Suprapubic skin (tissue), 4 donors: ENCODE measurements around the gene BCCIP.

Experiments used
- EP300 ChIP-seq: sonication (generic); formaldehyde crosslinking; IDR thresholded peaks from one replicate; pipeline ENCODE4 v1.6.1; 2017; ENCODE audit warnings: antibody characterized with exemption
- POLR2A ChIP-seq, 2 donors: fragments of 450-650 bp; IDR thresholded peaks; one replicate each; pipeline ENCODE4 v1.6.1; 2017; ENCODE audit warnings: antibody characterized with exemption in 2 of 2, mild to moderate bottlenecking in 2 of 2, moderate library complexity in 2 of 2
- POLR2AphosphoS5 ChIP-seq, 3 donors: sonication (generic); formaldehyde crosslinking; IDR thresholded peaks; one replicate each; pipeline ENCODE4 v1.6.1; 2017; ENCODE audit warnings: antibody characterized with exemption in 3 of 3
- TF ChIP-seq, protein P1 (sequence below), 2 donors: fragments of 200-600 bp in 1 of 2; fragments of 450-650 bp in 1 of 2; sonication (generic) in 1 of 2; IDR thresholded peaks; one replicate each; pipeline ENCODE4 v1.5.1; 2016 to 2019; ENCODE audit warnings: antibody characterized with exemption in 2 of 2, mild to moderate bottlenecking in 1 of 2, moderate library complexity in 1 of 2

DNA sequence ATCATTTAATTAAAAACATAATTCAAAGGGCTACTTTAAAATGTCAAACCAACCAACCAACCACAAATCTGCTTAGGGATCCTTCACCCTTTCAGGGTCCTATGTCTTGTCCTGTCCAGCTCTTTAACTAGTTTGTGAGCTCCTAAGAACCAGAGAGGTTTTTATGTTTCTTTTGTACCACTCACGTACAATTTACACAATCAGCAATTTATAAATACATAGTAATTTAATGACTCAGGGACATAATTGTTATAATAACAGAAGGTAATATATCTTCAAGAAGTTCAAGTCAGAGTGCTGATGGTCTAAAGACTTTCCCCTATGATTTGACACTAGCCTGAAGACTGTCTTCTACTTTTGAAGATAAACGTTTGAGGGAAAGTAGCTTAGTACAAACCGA, 41.8 kb downstream of the BCCIP start:
- TF ChIP-seq, protein P1, sequence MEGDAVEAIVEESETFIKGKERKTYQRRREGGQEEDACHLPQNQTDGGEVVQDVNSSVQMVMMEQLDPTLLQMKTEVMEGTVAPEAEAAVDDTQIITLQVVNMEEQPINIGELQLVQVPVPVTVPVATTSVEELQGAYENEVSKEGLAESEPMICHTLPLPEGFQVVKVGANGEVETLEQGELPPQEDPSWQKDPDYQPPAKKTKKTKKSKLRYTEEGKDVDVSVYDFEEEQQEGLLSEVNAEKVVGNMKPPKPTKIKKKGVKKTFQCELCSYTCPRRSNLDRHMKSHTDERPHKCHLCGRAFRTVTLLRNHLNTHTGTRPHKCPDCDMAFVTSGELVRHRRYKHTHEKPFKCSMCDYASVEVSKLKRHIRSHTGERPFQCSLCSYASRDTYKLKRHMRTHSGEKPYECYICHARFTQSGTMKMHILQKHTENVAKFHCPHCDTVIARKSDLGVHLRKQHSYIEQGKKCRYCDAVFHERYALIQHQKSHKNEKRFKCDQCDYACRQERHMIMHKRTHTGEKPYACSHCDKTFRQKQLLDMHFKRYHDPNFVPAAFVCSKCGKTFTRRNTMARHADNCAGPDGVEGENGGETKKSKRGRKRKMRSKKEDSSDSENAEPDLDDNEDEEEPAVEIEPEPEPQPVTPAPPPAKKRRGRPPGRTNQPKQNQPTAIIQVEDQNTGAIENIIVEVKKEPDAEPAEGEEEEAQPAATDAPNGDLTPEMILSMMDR (IDR thresholded peaks at IDR 0.05): no peak
- no peak for TF ChIP-seq POLR2A (IDR thresholded peaks at IDR 0.05)
- no peak for TF ChIP-seq POLR2AphosphoS5 (IDR thresholded peaks at IDR 0.05)
- no peak for TF ChIP-seq EP300
